ENCODE data around the gene GYS2. TPM values are rescaled to one million over a fixed set of nuclear protein-coding genes. Genes with fewer than 3 reads are reported as not detected.

The GYS2 gene
- total and polyA plus RNA-seq, 4 donors, result 0.03 to 0.10 TPM; not detected in 2

DNA sequence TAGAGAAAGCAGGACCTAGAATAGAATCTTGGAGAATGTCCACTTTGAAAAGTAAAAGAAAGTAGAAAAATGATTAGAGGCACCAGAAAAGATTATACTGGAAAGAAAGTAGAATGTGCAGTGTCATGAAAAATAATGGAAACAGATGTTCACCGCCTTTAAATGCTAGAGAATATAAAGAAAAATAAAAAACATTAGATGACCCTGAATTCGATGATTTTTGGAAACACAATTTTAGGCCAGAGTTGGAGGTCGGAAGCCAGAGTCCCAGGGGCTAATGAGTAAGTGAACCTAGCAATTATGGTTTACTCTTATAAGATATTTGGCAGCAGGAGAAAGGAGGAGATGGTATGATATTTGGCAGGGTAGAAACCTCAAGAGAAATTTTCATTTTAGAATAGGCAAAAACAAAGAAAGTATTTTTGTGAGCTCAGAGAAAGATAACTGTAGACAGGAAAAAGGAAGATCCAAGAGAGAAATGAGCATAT lies 37.7 kb downstream of the GYS2 start:
- Histone ChIP-seq H3K4me1 (ENCODE audit: control insufficient read depth in 5 of 5, insufficient read depth in 5 of 5, low read length in 5 of 5) (no peaks in the 10 kb centered on the region), H3K36me3 (ENCODE audit: control insufficient read depth in 4 of 4, insufficient read depth in 4 of 4, low read length in 4 of 4) (no peaks in the 10 kb centered on the region), H3K27ac (ENCODE audit: low read depth in 1 of 2, low read length in 1 of 2) (no peak overlapping the region), H3K9me3 (ENCODE audit: control insufficient read depth in 4 of 4, insufficient read depth in 3 of 4, low read length in 3 of 4) (no peaks in the 10 kb centered on the region), H3K27me3 (ENCODE audit: control insufficient read depth in 3 of 3, insufficient read depth in 3 of 3, low read length in 2 of 3) (no peaks in the 10 kb centered on the region), H3K9ac (ENCODE audit: insufficient read depth in 1 of 2, low read length in 2 of 2) (no peak overlapping the region), H3K4me3 (no peak overlapping the region)
- 91 to 94% methylated on average over 3 of the region's 3 CpGs for WGBS, 2 donors
- no peak for DNase-seq
- no peak for TF ChIP-seq CTCF (IDR thresholded peaks at IDR 0.05; ENCODE audit: control extremely low read depth, extremely low read depth)
- ATAC-seq (ENCODE audit: insufficient read depth, low FRiP score), result no peak

GRCh38 chr12:21566223-21566906 lies 38.3 kb downstream of the GYS2 start:
- Histone ChIP-seq H3K27ac (ENCODE audit: low read depth in 1 of 2, low read length in 1 of 2) (no peak overlapping the region), H3K4me3 (no peak overlapping the region), H3K27me3 (ENCODE audit: control insufficient read depth in 3 of 3, insufficient read depth in 3 of 3, low read length in 2 of 3) (no peaks in the 10 kb centered on the region), H3K9ac (ENCODE audit: insufficient read depth in 1 of 2, low read length in 2 of 2) (no peak overlapping the region), H3K36me3 (ENCODE audit: control insufficient read depth in 4 of 4, insufficient read depth in 4 of 4, low read length in 4 of 4) (no peaks in the 10 kb centered on the region), H3K9me3 (ENCODE audit: control insufficient read depth in 4 of 4, insufficient read depth in 3 of 4, low read length in 3 of 4) (no peaks in the 10 kb centered on the region), H3K4me1 (ENCODE audit: control insufficient read depth in 5 of 5, insufficient read depth in 5 of 5, low read length in 5 of 5) (no peaks in the 10 kb centered on the region)
- no peak for DNase-seq
- ATAC-seq (ENCODE audit: insufficient read depth, low FRiP score), result no peak
- no peak for TF ChIP-seq CTCF (IDR thresholded peaks at IDR 0.05; ENCODE audit: control extremely low read depth, extremely low read depth)
- WGBS, 2 donors, result 86 to 88% methylated on average over 5 of the region's 5 CpGs

DNA sequence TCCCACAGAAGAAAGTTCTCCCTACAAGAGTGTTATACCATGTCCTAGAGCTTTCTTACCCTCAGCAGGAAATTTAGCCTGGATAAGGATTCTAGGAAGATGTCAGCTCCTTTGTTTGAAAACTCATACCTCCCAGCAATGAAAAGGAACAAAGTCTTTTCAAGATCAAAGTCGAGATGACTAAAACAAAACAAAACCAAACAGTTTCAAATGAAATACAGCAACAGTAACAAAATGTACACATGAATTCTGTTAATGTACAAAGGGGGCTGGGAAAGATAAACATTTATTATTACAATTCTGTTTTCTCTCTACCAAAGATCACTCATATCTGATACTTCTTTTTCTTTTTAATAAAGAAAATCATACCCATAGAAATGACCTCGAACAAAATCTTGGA lies 41.8 kb downstream of the GYS2 start:
- Histone ChIP-seq H3K9ac (ENCODE audit: insufficient read depth in 1 of 2, low read length in 2 of 2) (no peak overlapping the region), H3K4me1 (ENCODE audit: control insufficient read depth in 5 of 5, insufficient read depth in 5 of 5, low read length in 5 of 5) (no peaks in the 10 kb centered on the region), H3K27ac (ENCODE audit: low read depth in 1 of 2, low read length in 1 of 2) (no peak overlapping the region), H3K9me3 (ENCODE audit: control insufficient read depth in 4 of 4, insufficient read depth in 3 of 4, low read length in 3 of 4) (no peaks in the 10 kb centered on the region), H3K27me3 (ENCODE audit: control insufficient read depth in 3 of 3, insufficient read depth in 3 of 3, low read length in 2 of 3) (no peaks in the 10 kb centered on the region), H3K4me3 (no peak overlapping the region), H3K36me3 (ENCODE audit: control insufficient read depth in 4 of 4, insufficient read depth in 4 of 4, low read length in 4 of 4) (no peaks in the 10 kb centered on the region)
- DNase-seq (no peak), ATAC-seq (ENCODE audit: insufficient read depth, low FRiP score) (no peak)
- 79% methylated on average over 2 of the region's 2 CpGs for WGBS, 2 donors
- TF ChIP-seq CTCF (IDR thresholded peaks at IDR 0.05; ENCODE audit: control extremely low read depth, extremely low read depth), result no peak

- WGBS, 2 donors, result 35 to 63% methylated on average over 2 of the region's 2 CpGs
- TF ChIP-seq CTCF (IDR thresholded peaks at IDR 0.05; ENCODE audit: control extremely low read depth, extremely low read depth), result no peak
- Histone ChIP-seq H3K27me3 (ENCODE audit: control insufficient read depth in 3 of 3, insufficient read depth in 3 of 3, low read length in 2 of 3) (no peaks in the 10 kb centered on the region), H3K9ac (ENCODE audit: insufficient read depth in 1 of 2, low read length in 2 of 2) (no peak overlapping the region), H3K4me3 (no peak overlapping the region), H3K27ac (ENCODE audit: low read depth in 1 of 2, low read length in 1 of 2) (no peak overlapping the region), H3K9me3 (ENCODE audit: control insufficient read depth in 4 of 4, insufficient read depth in 3 of 4, low read length in 3 of 4) (no peaks in the 10 kb centered on the region), H3K4me1 (ENCODE audit: control insufficient read depth in 5 of 5, insufficient read depth in 5 of 5, low read length in 5 of 5) (no peaks in the 10 kb centered on the region), H3K36me3 (ENCODE audit: control insufficient read depth in 4 of 4, insufficient read depth in 4 of 4, low read length in 4 of 4) (no peaks in the 10 kb centered on the region)
- ATAC-seq (ENCODE audit: insufficient read depth, low FRiP score) (no peak), DNase-seq (no peak)
Measured at GRCh38 chr12:21561158-21561557, 43.5 kb downstream of the GYS2 start.
